ENCODE measurements around the gene ADCY5. TPM values are rescaled to one million over a fixed set of nuclear protein-coding genes. Genes with fewer than 3 reads are reported as not detected.

The ADCY5 gene
- total RNA-seq, 1 experiment from 2014 or later: 1.4 TPM

DNA sequence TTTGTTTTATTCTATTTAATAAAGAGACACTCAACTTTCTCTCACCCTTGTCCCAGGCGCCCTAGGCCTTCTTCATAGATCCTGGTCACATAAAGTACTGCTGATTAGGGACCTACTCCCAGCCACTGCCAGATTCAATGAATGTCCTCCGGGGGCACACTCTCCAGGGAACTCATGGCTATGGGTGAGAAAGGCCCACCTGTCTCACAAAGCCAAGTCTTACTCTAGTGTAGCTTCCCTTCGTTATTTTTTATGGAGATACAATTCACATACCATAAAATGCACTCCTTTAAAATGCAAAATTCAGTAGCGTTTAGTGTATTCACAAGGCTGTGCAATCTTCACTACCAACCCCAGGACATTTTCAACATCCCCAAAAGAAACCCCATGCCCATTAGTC is 87.8 kb downstream of the ADCY5 start:
- no peak for ATAC-seq
- Histone ChIP-seq H3K27me3 (ENCODE audit: control insufficient read depth, insufficient read depth, low read length) (peaks cover 22% of the 10 kb centered on the region), H3K36me3 (ENCODE audit: control insufficient read depth, insufficient read depth, low read length) (no peaks in the 10 kb centered on the region), H3K4me3 (ENCODE audit: low read depth in 2 of 2, low read length in 2 of 2) (no peak overlapping the region), H3K9me3 (ENCODE audit: control insufficient read depth, insufficient read depth, low read depth, low read length) (no peaks in the 10 kb centered on the region), H3K4me1 (ENCODE audit: control insufficient read depth, insufficient read depth, low read length) (no peaks in the 10 kb centered on the region), H3K27ac (ENCODE audit: low read length) (no peak overlapping the region)
- BruUV-seq (replicated peaks): no TSS peak
- TF ChIP-seq, protein P1, sequence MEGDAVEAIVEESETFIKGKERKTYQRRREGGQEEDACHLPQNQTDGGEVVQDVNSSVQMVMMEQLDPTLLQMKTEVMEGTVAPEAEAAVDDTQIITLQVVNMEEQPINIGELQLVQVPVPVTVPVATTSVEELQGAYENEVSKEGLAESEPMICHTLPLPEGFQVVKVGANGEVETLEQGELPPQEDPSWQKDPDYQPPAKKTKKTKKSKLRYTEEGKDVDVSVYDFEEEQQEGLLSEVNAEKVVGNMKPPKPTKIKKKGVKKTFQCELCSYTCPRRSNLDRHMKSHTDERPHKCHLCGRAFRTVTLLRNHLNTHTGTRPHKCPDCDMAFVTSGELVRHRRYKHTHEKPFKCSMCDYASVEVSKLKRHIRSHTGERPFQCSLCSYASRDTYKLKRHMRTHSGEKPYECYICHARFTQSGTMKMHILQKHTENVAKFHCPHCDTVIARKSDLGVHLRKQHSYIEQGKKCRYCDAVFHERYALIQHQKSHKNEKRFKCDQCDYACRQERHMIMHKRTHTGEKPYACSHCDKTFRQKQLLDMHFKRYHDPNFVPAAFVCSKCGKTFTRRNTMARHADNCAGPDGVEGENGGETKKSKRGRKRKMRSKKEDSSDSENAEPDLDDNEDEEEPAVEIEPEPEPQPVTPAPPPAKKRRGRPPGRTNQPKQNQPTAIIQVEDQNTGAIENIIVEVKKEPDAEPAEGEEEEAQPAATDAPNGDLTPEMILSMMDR (IDR thresholded peaks at IDR 0.05): peak; percentile 25
- TF ChIP-seq, protein P2, sequence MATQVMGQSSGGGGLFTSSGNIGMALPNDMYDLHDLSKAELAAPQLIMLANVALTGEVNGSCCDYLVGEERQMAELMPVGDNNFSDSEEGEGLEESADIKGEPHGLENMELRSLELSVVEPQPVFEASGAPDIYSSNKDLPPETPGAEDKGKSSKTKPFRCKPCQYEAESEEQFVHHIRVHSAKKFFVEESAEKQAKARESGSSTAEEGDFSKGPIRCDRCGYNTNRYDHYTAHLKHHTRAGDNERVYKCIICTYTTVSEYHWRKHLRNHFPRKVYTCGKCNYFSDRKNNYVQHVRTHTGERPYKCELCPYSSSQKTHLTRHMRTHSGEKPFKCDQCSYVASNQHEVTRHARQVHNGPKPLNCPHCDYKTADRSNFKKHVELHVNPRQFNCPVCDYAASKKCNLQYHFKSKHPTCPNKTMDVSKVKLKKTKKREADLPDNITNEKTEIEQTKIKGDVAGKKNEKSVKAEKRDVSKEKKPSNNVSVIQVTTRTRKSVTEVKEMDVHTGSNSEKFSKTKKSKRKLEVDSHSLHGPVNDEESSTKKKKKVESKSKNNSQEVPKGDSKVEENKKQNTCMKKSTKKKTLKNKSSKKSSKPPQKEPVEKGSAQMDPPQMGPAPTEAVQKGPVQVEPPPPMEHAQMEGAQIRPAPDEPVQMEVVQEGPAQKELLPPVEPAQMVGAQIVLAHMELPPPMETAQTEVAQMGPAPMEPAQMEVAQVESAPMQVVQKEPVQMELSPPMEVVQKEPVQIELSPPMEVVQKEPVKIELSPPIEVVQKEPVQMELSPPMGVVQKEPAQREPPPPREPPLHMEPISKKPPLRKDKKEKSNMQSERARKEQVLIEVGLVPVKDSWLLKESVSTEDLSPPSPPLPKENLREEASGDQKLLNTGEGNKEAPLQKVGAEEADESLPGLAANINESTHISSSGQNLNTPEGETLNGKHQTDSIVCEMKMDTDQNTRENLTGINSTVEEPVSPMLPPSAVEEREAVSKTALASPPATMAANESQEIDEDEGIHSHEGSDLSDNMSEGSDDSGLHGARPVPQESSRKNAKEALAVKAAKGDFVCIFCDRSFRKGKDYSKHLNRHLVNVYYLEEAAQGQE (IDR thresholded peaks at IDR 0.05; ENCODE audit: insufficient read depth in 1 of 2, low read depth in 2 of 2, low read length in 1 of 2): no peak
- CTCF ChIA-PET: no interaction called here
- intact Hi-C loops (cut with micrococcal nuclease; ENCODE audit: unreplicated experiment) (no loop called here), in situ Hi-C loops (cut with HindIII; ENCODE audit: low pct_unique_long_range_greater_than_20kb, low sequenced_read_pairs) (no loop called here)
- POLR2A ChIA-PET: no interaction called here
- no peak for DNase-seq (ENCODE audit: low read depth, low spot score)

DNA sequence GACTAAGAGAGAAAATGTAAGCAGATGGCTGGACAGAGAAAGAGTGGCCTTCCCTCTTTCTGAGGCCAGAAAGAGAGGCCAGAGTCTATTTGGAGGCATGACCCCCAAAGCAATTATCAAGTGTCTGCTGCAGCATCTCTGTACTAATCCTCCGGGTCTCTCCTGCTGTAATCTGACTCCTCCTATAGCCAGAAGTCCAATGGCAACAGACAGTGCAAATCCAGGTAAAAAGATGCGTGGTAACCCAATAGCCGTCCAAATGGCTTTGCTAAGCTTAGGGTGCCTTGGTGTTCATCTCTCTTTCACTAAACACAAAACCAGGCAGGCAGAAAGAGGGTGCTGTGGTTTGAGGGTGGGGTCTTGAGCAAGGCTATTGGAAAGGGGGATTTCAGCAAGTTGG is 91.6 kb downstream of the ADCY5 start:
- in situ Hi-C loops (cut with HindIII; ENCODE audit: low pct_unique_long_range_greater_than_20kb, low sequenced_read_pairs) (no loop called here), intact Hi-C loops (cut with micrococcal nuclease; ENCODE audit: unreplicated experiment) (no loop called here)
- Histone ChIP-seq H3K4me3 (ENCODE audit: low read depth in 2 of 2, low read length in 2 of 2) (no peak overlapping the region), H3K9me3 (ENCODE audit: control insufficient read depth, insufficient read depth, low read depth, low read length) (no peaks in the 10 kb centered on the region), H3K36me3 (ENCODE audit: control insufficient read depth, insufficient read depth, low read length) (no peaks in the 10 kb centered on the region), H3K27me3 (ENCODE audit: control insufficient read depth, insufficient read depth, low read length) (peaks cover 18% of the 10 kb centered on the region), H3K4me1 (ENCODE audit: control insufficient read depth, insufficient read depth, low read length) (no peaks in the 10 kb centered on the region), H3K27ac (ENCODE audit: low read length) (no peak overlapping the region)
- ChIA-PET CTCF (no interaction called here), POLR2A (no interaction called here)
- DNase-seq (ENCODE audit: low read depth, low spot score) (no peak), ATAC-seq (no peak)
- BruUV-seq (replicated peaks): no TSS peak
- TF ChIP-seq SIN3A (IDR thresholded peaks at IDR 0.05; ENCODE audit: borderline replicate concordance, insufficient read depth, low read depth, low read length) (no peak), POLR2AphosphoS5 (IDR thresholded peaks at IDR 0.05; ENCODE audit: low read depth, low read length) (no peak)
- TF ChIP-seq, protein P2 (IDR thresholded peaks at IDR 0.05; ENCODE audit: insufficient read depth in 1 of 2, low read depth in 2 of 2, low read length in 1 of 2): no peak

All from Panc1 (cell line).